ENCODE measurements around the gene DDI2. TPM values are rescaled to one million over a fixed set of nuclear protein-coding genes. Genes with fewer than 3 reads are reported as not detected.
"Not testable (repeated sequence)": the region's sequence is repeated elsewhere in the genome, so short reads cannot be mapped to it uniquely, and the experiment has no call there.

The DDI2 gene
- total RNA-seq, 1 experiment from 2014 or later = 17.4 TPM

GRCh38 chr1:15636436-15636835 lies 19.2 kb downstream of the DDI2 start:
- no peak for DNase-seq (ENCODE audit: low read depth)

- no peak for DNase-seq (ENCODE audit: low read depth)
These were observed 20.6 kb downstream of the DDI2 start for GRCh38 chr1:15637826-15638225.

- DNase-seq (ENCODE audit: low read depth) = no peak
These were observed 22.0 kb downstream of the DDI2 start for GRCh38 chr1:15639262-15639661.

DNA sequence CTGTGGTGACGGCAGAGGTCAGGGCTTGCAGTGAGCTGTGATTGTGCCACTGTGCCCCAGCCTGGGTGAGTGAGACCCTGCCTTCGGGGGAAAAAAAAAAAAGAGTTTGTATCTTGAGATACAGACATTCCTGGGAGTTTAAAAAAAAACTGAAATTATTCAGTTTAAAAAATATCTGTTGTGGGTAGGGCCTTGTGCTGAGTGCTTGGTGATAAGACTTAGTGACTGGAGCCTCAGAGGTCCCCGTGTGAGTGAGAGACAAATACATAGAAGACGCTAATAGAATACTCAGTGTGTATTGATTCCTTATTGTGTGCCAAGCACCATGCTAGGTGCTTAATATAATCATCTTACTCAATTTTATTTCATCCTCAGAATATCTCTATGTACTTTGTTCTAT lies 22.7 kb downstream of the DDI2 start:
- no peak for DNase-seq (ENCODE audit: low read depth)

DNA sequence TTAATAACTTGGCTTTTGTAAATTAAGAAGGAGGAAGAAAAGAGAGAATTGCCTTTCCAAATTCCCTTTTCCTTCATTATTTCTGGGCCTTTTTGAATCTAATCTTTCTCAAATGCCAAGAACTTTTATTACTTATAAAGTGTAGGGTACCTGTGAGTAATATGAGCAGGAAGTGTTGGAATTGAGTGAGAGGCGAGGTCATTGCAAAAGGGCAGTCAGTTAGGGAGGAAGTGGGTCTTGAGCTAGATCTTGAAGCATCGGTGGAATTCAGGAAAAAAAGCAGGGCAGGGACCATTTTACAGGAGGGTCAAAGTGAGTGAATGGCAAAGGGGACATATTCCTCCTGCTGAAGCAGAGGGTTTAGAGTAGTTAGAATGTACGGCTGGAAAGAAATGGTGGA lies 23.4 kb downstream of the DDI2 start:
- peak; percentile 10 for DNase-seq (ENCODE audit: low read depth)

DNA sequence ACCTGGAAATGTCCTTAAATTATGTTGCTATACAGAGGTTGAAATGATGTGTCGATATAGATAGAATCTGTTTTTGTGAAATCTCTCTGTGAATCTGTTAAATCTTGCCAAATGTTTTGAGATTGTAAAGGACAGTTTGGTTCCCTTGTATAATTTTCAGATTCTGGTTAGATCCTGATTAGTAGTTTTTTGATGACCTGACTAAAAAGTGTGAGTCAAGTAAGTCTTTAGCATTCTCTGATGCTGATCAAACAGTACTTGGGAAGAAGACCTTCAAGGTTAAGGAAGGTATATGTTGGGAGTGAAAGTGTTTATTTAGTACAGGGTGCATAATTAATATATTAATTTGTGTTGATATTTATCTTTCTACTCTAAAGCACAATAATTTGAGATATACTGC lies 32.7 kb downstream of the DDI2 start:
- DNase-seq (ENCODE audit: low read depth) = no peak

DNA sequence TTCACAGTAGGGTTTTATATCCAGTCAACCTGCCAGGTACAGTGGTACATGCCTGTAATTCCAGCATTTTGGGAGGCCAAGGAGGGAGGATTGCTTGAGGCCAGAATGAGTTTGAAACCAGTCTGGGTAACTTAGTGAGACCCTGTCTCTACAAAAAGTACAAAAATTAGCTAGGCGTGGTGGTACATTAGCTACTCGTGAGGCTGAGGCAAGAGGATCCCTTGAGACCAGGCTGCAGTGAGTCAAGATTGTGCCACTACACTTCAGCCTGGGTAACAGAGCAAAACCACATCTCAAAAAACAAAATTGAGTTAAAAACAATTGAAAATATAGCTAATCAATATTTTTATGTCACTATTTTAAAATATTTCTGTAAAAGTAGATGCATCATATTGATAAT lies 33.2 kb downstream of the DDI2 start:
- DNase-seq (ENCODE audit: low read depth) = no peak

DNA sequence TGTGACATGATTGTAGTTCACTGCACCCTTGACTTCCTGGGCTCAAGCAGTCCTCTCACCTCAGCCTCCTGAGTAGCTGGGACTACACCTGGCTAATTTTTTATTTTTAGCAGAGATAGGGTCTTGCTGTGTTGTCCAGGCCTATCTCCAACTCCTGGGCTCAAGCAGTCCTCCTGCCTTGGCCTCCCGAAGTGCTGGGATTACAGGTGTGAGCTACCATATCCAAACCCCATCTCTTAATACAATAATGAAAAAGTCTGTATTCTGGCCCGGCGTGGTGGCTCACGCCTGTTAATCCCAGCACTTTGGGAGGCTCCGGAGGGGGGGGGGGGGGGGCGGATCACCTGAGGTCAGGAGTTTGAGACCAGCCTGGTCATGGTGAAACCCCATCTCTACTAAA lies 34.9 kb downstream of the DDI2 start:
- DNase-seq (ENCODE audit: low read depth) = not testable (repeated sequence)

DNA sequence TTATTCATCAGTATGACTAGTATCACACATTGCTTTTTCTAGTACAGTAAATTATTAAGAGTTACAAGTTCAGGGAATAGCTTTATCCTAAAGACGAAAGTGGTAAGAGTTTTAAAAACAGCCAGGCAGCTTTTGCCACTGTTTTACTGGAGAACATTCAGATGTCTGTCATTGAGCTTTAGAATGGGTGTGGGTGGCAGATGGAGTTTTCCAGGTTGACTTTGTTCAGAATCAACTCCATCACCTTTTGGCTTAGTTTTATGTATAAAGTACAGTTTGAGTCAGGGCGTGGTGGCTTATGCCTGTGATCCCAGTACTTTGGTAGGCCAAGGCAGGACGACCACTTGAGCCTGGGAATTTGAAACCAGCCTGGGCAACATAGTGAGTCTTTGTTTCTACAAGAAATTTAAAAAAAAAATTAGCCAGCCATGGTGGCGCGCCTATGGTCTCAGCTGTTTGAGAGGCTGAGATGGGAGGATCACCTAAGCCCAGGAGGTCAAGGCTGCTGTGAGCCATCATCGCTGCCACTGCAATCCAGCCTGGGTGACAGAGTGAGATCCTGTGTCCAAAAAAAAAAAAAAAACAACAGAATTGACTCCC lies 36.9 kb downstream of the DDI2 start:
- no peak for DNase-seq (ENCODE audit: low read depth)

GRCh38 chr1:15656464-15656863 lies 39.2 kb downstream of the DDI2 start:
- no peak for DNase-seq (ENCODE audit: low read depth)

- DNase-seq (ENCODE audit: low read depth) = no peak
These were observed 39.8 kb downstream of the DDI2 start for GRCh38 chr1:15657021-15657420.

DNA sequence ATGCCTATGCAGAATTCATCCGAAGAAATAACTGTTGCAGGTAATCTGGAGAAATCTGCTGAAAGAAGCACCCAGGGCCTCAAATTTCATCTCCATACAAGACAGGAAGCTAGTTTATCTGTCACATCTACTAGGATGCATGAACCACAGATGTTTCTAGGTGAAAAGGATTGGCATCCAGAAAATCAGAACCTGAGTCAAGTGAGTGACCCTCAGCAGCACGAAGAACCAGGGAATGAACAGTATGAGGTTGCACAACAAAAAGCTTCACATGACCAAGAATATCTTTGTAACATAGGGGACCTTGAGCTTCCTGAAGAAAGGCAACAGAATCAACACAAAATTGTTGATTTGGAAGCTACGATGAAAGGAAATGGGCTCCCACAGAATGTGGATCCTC lies 42.9 kb downstream of the DDI2 start:
- DNase-seq (ENCODE audit: low read depth) = no peak

DNA sequence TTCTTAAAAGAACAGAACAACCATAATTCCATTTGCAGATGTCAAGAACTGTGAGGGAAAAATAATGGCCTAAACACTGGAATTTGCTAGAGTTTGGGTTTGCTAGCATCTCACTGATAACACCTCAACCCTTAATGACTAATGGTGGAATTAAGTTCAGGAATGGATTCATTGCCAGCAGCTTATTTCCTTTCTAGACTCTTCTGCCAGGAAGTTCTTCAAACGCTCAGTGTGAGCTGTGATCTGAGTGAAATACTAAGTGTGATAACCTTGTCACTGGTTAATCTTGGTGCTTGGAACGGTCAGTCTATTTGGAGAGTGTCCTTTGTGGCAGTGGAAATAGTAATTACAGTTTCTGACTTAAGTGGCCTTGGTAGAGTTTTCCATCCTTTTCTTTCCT lies 45.2 kb downstream of the DDI2 start:
- no peak for DNase-seq (ENCODE audit: low read depth)

- DNase-seq (ENCODE audit: low read depth) = no peak
These were observed 46.7 kb downstream of the DDI2 start for GRCh38 chr1:15663925-15664324.

GRCh38 chr1:15667362-15667761 lies 50.1 kb downstream of the DDI2 start:
- DNase-seq (ENCODE audit: low read depth) = no peak

DNA sequence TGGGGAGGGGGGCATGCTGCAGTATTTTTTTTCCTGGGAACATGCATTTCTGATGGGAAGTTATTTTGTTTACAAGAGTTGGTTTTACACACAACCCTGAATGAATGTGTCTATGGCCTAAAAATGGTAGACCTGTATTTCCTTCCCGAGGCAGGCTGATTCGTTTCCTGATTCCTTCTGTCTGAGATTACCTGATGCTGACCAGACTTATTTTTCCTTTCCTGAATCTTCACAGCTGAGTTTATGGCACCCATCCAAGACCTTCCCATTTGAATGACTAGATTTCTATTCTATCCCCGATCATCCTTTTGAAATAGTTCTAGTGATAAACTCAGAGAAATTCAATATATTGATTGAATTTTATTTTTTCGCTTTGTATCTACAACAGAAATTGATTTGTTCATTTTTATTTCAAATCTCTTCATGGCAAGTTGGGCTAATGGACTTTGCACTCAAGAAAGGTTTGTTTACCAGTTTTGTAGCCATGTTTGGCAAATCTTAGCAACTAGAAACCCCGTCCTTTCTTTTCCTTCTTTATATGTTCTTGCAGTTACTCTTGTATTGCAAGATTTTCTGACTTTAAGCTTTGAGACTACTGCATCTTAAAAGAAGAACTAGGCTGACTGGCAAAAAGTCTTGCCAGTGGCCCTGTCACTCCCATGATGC lies 51.0 kb downstream of the DDI2 start:
- peak; percentile 39 for DNase-seq (ENCODE audit: low read depth)

DNA sequence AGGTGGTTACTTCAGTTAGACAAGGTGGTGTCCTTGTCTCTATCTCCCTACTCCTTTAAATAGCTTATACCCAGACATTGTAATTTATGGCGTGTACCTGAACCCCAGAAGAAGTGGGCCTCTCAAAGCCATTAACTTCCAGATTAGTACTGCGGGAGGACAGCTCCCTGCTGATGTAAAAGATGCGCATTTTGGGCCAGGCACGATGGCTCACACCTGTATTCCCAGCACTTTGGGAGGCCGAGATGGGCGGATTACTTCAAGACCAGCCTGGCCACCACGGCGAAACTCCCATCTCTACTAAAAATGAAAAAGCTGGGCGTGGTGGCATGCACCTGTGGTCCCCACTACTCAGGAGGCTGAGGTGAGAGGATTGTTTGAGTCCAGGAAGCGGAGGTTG lies 51.8 kb downstream of the DDI2 start:
- DNase-seq (ENCODE audit: low read depth) = no peak

DNA sequence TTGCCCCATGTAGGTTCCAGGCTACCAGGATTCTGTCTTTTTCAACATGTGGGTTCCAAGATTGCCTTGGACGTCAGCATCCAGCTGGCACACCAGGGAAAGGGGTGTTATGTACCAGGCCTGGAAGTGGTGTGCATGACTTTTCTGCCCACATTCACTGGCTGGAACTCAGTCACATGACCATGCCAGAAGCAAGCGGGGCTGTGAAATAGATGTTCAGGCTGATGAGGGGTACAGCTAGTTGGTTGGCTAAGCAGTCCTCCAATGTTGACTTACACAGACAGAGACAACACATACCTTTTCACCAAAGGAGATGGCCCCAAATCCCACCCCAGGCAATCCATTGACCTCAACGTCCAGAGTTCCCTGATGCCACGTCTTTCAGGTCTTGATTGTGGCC lies 52.6 kb downstream of the DDI2 start:
- no peak for DNase-seq (ENCODE audit: low read depth)

- no peak for DNase-seq (ENCODE audit: low read depth)
These were observed 54.2 kb downstream of the DDI2 start for GRCh38 chr1:15671430-15671829.

DNA sequence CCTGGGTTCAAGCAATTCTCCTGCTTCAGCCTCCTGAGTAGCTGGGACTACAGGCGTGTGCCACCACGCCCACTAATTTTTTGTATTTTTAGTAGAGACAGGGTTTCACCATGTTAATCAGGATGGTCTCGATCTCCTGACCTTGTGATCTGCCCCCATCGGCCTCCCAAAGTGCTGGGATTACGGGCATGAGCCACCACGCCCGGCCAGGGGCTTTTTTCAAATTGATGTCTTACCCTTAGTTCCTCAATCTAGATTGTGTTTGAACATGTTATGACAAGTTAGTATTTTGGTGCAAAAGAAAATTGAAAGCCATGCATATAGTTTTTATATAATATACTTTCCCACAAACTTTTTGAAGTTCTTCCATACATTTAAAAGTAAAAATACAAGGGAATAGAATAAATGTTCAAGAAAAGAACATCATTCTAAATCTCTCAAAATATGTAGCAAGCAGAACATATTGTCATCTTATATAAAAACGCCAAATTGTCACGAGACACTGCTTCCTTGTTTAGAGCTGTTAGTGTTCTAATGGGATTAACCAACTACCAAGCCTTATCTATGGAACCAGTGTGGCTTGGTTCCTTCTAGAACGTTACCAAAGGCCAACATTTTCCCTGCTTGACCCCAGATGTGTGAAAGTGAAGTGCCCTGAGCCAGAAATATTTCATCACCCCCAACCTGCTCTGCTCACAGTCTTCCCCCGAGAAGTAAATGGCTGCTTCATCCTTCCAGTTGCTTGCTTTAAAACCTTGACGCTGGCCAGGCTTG lies 57.3 kb downstream of the DDI2 start:
- no peak for DNase-seq (ENCODE audit: low read depth)

- no peak for DNase-seq (ENCODE audit: low read depth)
These were observed 58.8 kb downstream of the DDI2 start for GRCh38 chr1:15676010-15676409.

DNA sequence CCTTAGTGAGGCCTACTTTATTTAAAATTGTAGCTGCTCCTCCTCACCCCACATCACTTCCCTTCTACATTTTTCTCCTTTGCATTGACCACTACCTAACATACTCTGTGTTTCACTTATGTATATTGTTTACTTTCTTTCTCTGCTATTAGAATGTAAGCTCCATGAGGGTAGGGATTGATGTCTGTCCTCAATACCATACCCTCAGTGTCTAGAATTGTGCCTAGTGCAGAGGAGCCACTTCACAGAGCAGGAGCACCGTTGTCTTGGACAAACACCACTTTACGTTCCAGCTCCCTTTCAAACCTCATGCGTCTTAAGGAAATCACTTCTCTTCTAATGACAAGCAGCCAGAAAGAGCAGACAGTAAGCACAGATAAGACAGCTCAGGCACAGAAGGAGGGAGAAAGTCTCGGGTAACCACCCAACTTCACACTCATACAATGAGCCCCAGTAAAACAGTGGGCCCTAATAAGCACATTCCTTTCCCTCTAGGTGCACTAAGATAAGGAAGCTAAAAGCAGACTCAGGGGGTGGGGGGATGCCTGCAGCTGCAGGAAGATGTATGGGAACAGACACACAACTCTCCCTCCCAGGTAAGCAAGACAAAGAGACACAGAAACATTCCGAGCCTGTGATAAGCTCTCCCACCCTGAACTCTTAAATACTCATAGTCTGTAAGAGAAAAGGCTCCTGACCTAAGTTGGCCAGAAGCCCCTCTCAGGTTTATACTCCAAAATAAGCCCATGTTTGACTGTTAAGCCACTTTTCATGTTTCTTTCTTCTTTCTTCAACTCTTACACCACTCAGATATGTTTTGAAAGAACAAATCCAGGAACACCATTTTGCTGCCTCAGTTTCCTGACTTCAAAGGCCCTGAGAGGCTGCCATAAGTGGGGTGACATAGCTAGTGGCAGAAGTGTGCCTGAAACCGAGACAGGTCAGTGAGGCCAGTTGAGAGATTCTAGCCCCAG lies 59.7 kb downstream of the DDI2 start:
- no peak for DNase-seq (ENCODE audit: low read depth)

Measured in M059J (cell line).